ENCODE data around the gene SLC37A2. TPM values are rescaled to one million over a fixed set of nuclear protein-coding genes. Genes with fewer than 3 reads are reported as not detected.

Gene SLC37A2
- 0.05 to 0.16 TPM (median 0.11 TPM) in 5 replicates for total RNA-seq (2022; extraction: Qiagen RNA extraction)

DNA sequence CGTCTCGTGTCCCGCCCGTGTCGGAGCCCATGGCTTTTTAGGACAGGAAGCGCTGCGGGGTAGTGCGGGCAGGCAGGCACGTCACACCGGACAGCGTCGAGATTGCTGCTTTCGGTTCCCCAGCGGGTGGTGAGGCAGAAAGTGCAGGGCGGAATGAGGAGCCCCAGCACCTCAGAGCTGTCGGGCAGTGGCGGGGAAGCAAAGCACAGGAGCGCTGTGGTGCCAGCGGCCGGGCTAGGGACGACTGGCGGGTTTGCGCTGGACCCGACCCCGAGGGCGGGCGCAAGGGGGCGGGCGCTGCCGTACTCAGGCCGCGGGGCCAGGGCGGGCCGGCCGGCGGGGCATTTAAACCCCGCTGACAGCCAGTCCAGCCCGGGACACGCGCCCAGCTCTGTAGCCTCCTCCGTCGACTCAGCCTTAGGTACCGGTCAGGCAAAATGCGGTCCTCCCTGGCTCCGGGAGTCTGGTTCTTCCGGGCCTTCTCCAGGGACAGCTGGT is at the start of gene SLC37A2:
Gene SLC37A2, plus strand, starts transcription at position 375 of the 498 bp plus-strand sequence. Its CDS starts 63 bp downstream, at position 438.

GRCh38 chr11:125111343-125112207 is 48.5 kb downstream of the SLC37A2 start, which contains the start of gene TMEM218:
Gene TMEM218, minus strand, starts transcription at chr11:125111626. Its CDS starts 9,385 bp downstream, at chr11:125102241.

Other genes with a start within 250 kb of the SLC37A2 start
- gene ROBO3, start 197.9 kb upstream of the SLC37A2 start, total RNA-seq (2022; extraction: Qiagen RNA extraction): 2.2 to 2.8 TPM (median 2.6 TPM) in 5 replicates
- not detected in 5 replicates for gene ROBO4, start 165.4 kb upstream of the SLC37A2 start, total RNA-seq (2022; extraction: Qiagen RNA extraction)
- gene HEPN1, start 144.1 kb upstream of the SLC37A2 start, total RNA-seq (2022; extraction: Qiagen RNA extraction): not detected in 5 replicates
- gene HEPACAM, start 127.3 kb upstream of the SLC37A2 start, total RNA-seq (2022; extraction: Qiagen RNA extraction): not detected in 5 replicates
- 0.44 to 0.86 TPM (median 0.70 TPM) in 5 replicates for gene CCDC15, start 109.1 kb upstream of the SLC37A2 start, total RNA-seq (2022; extraction: Qiagen RNA extraction)
- 19.3 to 24.1 TPM (median 21.5 TPM) in 5 replicates for gene TMEM218, start 48.3 kb downstream of the SLC37A2 start, total RNA-seq (2022; extraction: Qiagen RNA extraction)
- gene PKNOX2, start 101.4 kb downstream of the SLC37A2 start, total RNA-seq (2022; extraction: Qiagen RNA extraction): 0.11 TPM in 1 of 5 replicates, not detected in the others